Thoracic aorta (tissue), 2 donors: ENCODE data around the gene MSRB3. TPM values are rescaled to one million over a fixed set of nuclear protein-coding genes. Genes with fewer than 3 reads are reported as not detected.

ENCODE experiments used
- ATAC-seq: fragments of 150-250 bp; one replicate; pipeline ENCODE4 v1.8.0; 2017; ENCODE audit warnings: low read depth; ENCODE audit not compliant: insufficient number of reproducible peaks, low FRiP score
- DNase-seq: peaks from one replicate; pipeline ENCODE4 v3.0.0-alpha.2; 2020; ENCODE audit warnings: low spot score
- H3K27ac ChIP-seq, 2 donors: fragments of 200-600 bp; sonication (generic); 1 replicate in 1 of 2; 2 replicates in 1 of 2; pipeline ENCODE4 v1.5.1; 2016; ENCODE audit warnings: mild to moderate bottlenecking in 2 of 2, moderate library complexity in 2 of 2
- H3K27me3 ChIP-seq: fragments of 200-600 bp; sonication (generic); replicated peaks from 2 replicates; pipeline ENCODE4 v1.6.0; 2016; ENCODE audit warnings: mild to moderate bottlenecking; ENCODE audit not compliant: insufficient read depth
- H3K36me3 ChIP-seq: fragments of 200-600 bp; sonication (generic); one replicate; pipeline ENCODE4 v1.5.1; 2016
- H3K4me1 ChIP-seq, 2 donors: fragments of 200-600 bp; sonication (generic); 1 replicate in 1 of 2; 2 replicates in 1 of 2; pipeline versions ENCODE4 v1.5.1 to v1.6.0; 2016; ENCODE audit warnings: low read depth in 2 of 2, mild to moderate bottlenecking in 1 of 2; ENCODE audit not compliant: control insufficient read depth in 1 of 2
- H3K4me3 ChIP-seq: fragments of 200-600 bp; sonication (generic); 2 replicates; pipeline ENCODE4 v1.5.1; 2016; ENCODE audit warnings: mild to moderate bottlenecking
- H3K9me3 ChIP-seq: fragments of 200-600 bp; sonication (generic); 2 replicates; pipeline ENCODE4 v1.5.1; 2016
- total RNA-seq, 2 donors: library from RNA; depleted of rRNA; stranded (reverse); fragments of >200 nt; gene quantifications; one replicate each; pipeline versions ENCODE4 v1.1.0 to v1.2.3, GENCODE V29; 2016
- TF ChIP-seq, protein P1 (sequence below): fragments of 200-600 bp; sonication (generic); IDR thresholded peaks from one replicate; pipeline ENCODE4 v1.5.1; 2019; ENCODE audit warnings: antibody characterized with exemption

The MSRB3 gene
- total RNA-seq, 2 donors from 2014 or later: 221 to 232 TPM

DNA sequence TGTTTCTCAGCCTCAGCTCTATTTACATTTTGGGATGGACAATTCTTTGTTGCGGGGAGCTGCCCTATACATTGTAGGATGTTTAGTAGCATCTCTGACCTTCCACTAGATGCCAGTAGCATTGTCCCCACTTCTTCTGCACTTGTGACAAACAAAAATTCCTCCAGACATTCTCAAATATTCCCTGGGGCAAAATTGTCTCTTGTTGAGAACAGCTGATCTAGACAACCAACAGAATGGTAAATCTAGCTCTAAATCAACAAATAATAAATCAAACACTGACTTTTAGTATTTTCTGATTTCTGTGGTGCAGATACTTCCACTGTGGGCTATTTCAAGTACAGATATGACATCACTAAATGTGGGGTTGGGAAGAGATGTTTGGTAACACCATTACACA, 60.7 kb downstream of the MSRB3 start:
- H3K4me1 ChIP-seq: peaks cover 3 to 18% of the 10 kb centered on the region in 2 donors
- H3K4me3 ChIP-seq: no peak overlapping the region
- ATAC-seq: no peak
- H3K9me3 ChIP-seq: no peaks in the 10 kb centered on the region
- peaks cover 5% of the 10 kb centered on the region for H3K36me3 ChIP-seq
- no peak overlapping the region for H3K27ac ChIP-seq
- TF ChIP-seq, protein P1, sequence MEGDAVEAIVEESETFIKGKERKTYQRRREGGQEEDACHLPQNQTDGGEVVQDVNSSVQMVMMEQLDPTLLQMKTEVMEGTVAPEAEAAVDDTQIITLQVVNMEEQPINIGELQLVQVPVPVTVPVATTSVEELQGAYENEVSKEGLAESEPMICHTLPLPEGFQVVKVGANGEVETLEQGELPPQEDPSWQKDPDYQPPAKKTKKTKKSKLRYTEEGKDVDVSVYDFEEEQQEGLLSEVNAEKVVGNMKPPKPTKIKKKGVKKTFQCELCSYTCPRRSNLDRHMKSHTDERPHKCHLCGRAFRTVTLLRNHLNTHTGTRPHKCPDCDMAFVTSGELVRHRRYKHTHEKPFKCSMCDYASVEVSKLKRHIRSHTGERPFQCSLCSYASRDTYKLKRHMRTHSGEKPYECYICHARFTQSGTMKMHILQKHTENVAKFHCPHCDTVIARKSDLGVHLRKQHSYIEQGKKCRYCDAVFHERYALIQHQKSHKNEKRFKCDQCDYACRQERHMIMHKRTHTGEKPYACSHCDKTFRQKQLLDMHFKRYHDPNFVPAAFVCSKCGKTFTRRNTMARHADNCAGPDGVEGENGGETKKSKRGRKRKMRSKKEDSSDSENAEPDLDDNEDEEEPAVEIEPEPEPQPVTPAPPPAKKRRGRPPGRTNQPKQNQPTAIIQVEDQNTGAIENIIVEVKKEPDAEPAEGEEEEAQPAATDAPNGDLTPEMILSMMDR: no peak
- no peak for DNase-seq
- no peaks in the 10 kb centered on the region for H3K27me3 ChIP-seq

DNA sequence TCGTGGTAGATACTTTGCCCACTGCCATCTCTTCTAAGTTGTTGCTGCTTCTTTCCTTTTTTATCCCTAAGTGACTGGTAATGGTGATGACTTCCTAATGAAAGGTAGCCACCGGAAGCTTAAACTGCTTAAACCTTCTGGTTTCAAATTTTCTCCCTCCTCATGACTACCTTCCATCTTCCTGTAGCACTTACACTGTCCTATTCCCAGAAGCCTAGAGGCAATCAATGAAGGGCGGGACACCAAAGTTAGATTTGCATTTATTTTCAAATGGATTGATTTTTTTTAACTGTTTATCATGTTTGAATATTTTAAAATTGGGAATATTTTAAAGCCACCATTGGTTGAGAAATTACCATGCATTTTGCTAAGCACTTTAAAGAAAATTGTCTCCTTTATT, 64.7 kb downstream of the MSRB3 start:
- DNase-seq (no peak), ATAC-seq (no peak)
- TF ChIP-seq, protein P1: no peak
- no peaks in the 10 kb centered on the region for H3K9me3 ChIP-seq
- no peak overlapping the region for H3K4me3 ChIP-seq
- peaks cover 5% of the 10 kb centered on the region for H3K36me3 ChIP-seq
- H3K4me1 ChIP-seq: no peaks in the 10 kb centered on the region
- H3K27ac ChIP-seq: no peak overlapping the region
- no peaks in the 10 kb centered on the region for H3K27me3 ChIP-seq

DNA sequence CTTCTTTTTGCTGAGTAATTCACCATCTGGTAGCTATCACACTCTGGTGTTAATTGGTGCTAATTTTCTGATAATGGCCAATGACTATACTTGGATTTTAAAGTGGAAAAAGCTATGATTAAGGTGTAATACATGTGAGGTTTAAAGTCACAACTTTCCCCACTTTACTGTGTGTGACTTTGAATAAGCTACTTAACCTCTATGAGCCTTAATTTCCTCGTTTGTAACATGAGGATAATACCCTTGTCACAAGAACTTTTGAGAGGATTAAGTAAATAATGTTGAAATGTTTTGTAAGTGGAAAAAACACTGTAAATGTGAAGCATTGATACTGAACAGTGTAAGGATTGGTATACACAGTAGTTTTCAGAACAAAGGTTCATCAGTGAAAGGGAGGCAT, 65.3 kb downstream of the MSRB3 start:
- H3K27ac ChIP-seq: no peak overlapping the region
- H3K4me3 ChIP-seq: no peak overlapping the region
- H3K27me3 ChIP-seq: no peaks in the 10 kb centered on the region
- H3K9me3 ChIP-seq: no peaks in the 10 kb centered on the region
- peaks cover 1% of the 10 kb centered on the region for H3K36me3 ChIP-seq
- TF ChIP-seq, protein P1: no peak
- no peaks in the 10 kb centered on the region for H3K4me1 ChIP-seq
- DNase-seq (no peak), ATAC-seq (no peak)

DNA sequence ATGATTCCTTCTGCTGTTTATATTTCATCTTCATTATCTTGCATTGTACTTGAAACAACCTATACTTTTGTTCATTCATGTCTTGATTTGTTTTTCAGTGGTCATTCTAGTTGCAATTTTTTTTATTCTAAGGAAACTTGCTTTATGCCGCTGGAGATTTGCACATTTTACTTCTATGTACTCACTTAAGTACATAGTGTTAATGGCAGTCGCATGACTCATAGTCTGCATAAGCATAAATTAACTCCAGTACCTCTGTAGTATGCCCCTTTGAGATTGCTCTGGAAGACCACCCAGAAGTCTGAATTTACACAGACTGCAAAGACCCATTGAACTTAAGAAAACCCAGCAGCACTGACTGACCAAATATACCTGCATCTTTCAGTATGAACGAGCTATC, 77.0 kb downstream of the MSRB3 start:
- H3K9me3 ChIP-seq: no peaks in the 10 kb centered on the region
- ATAC-seq: no peak
- no peak overlapping the region for H3K27ac ChIP-seq
- H3K4me1 ChIP-seq: peaks cover 0 to 13% of the 10 kb centered on the region in 2 donors
- DNase-seq: no peak
- H3K36me3 ChIP-seq: no peaks in the 10 kb centered on the region
- TF ChIP-seq, protein P1: no peak
- H3K4me3 ChIP-seq: no peak overlapping the region
- H3K27me3 ChIP-seq: no peaks in the 10 kb centered on the region

DNA sequence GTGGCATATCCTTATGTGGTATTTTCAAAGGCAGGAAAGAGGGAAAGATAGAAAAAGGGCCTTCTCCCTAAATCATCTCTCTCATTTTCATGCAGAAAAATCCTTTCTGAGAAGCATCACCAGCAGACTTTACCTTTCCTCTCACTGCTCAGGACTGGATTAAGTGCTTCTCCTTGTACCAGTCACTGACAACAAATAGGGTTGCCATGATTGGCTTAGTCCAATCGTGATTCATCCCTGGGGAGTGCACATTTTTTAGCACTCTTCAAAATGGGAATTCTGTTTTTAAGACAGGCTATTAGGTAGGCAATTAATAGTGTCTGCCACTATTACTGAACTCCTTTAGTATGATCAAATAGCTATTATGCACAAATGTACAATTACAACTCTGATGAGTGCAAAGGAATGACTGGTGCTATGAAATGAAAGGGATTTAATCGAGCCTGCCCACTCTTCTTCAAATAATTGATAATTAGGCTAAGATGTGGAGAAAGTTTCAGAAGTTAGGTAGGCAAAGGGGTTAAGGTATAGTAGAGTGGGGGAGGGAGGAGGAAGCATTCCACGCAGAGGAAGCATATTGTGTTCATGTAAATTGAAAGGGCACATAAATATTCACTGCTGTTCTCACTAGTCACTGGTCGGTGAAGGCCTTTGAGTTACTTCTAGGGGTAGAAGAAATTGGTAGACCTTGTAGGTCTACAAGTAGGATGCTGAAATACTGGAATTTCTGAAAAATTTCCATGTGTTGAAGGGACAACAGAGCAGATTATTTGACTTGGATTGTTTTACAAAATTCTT, 84.0 kb downstream of the MSRB3 start:
- H3K9me3 ChIP-seq: no peaks in the 10 kb centered on the region
- H3K36me3 ChIP-seq: peaks cover 5% of the 10 kb centered on the region
- peaks cover 5 to 49% of the 10 kb centered on the region in 2 donors for H3K4me1 ChIP-seq
- TF ChIP-seq, protein P1: no peak
- DNase-seq: no peak
- H3K27ac ChIP-seq: no peak overlapping the region
- no peaks in the 10 kb centered on the region for H3K27me3 ChIP-seq
- H3K4me3 ChIP-seq: no peak overlapping the region
- no peak for ATAC-seq
